ENCODE measurements around the gene TTC33.

GRCh38 chr5:40688996-40689395 lies 66.8 kb downstream of the TTC33 start:
- TF ChIP-seq CTCF (IDR thresholded peaks at IDR 0.05) (no peak), REST (IDR thresholded peaks at IDR 0.05; ENCODE audit: insufficient read depth in 1 of 2, low read depth in 2 of 2, low read length in 1 of 2) (no peak), POLR2AphosphoS5 (IDR thresholded peaks at IDR 0.05; ENCODE audit: low read depth, low read length) (no peak)
